Measurements from ENCODE around the gene UBR4.

DNA sequence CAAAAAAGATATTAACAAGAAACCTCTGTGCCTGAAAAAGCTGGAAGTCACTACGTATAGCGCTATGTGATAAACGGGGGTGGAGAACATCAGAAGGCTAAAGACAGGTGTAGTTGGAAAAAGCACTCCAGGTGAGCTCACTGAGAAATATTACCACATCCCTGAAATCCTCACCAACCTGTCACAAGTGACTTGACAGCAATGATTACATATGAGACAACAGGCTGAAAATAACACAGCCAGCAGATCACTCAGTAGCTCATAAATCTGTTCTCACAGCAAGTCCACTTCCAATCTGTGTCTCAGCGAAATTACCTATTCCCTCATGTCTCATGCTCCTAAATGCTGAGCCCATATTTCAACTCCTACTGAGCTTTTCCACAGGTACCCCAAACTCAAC is 120.5 kb downstream of the UBR4 start:
- TF ChIP-seq, protein P1, sequence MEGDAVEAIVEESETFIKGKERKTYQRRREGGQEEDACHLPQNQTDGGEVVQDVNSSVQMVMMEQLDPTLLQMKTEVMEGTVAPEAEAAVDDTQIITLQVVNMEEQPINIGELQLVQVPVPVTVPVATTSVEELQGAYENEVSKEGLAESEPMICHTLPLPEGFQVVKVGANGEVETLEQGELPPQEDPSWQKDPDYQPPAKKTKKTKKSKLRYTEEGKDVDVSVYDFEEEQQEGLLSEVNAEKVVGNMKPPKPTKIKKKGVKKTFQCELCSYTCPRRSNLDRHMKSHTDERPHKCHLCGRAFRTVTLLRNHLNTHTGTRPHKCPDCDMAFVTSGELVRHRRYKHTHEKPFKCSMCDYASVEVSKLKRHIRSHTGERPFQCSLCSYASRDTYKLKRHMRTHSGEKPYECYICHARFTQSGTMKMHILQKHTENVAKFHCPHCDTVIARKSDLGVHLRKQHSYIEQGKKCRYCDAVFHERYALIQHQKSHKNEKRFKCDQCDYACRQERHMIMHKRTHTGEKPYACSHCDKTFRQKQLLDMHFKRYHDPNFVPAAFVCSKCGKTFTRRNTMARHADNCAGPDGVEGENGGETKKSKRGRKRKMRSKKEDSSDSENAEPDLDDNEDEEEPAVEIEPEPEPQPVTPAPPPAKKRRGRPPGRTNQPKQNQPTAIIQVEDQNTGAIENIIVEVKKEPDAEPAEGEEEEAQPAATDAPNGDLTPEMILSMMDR (IDR thresholded peaks at IDR 0.05; ENCODE audit: poor library complexity): no peak
- no peak for TF ChIP-seq EZH2 (IDR thresholded peaks at IDR 0.05; ENCODE audit: borderline replicate concordance)
